Activated naive CD8-positive, alpha-beta T cell treated with anti-CD3 and anti-CD28 coated beads, Interleukin-2, amount 50 U/mL, for 16 hours (primary cell): ENCODE data around the gene ANO2.

ENCODE experiments used
- DNase-seq: peaks from one replicate; pipeline ENCODE4 v3.0.0-alpha.2; 2020; ENCODE audit warnings: low read depth, low spot score

The ANO2 gene

DNA sequence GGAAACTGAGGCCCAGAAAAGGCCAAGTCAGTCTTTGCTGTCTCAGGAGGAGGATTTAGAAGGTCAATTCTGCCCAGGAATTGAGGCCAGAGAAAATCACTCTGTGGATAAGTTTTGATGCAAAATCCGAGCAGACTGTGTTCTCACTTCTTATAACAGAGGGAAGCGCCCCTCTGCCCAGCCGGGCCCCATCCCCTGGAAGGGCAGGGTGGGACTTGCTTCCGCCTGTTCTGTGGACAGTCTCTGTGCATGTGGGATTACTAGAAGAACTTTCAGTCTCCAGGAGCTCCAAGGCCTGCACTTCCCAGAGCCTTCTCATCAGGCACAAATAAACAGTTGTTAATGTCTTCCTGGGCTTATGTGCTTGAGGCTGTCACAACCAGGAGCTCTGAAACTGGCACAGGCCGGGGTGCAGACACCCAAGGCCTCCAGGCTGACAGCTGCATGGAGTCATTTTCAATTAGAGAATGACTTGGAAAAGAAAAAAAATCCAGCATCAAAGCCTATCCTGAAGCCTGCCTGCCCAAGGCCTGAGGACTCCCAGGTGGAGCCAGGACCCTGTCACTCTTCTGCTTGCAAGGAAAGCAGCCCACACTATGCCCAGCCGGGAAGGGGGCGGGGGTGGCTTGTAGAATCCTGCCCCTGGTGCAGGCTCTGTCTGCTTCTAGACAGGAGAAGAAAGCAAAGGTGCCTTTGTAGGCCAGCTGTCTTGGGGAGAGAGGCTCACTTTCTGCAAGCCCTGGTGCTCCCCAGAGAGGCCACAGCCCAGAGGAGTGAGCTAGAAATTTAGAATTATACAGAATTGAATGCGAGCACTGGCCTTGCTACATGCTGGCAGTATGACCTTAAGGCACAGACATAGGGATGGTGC lies 428.5 kb downstream of the ANO2 start:
- no peak for DNase-seq

DNA sequence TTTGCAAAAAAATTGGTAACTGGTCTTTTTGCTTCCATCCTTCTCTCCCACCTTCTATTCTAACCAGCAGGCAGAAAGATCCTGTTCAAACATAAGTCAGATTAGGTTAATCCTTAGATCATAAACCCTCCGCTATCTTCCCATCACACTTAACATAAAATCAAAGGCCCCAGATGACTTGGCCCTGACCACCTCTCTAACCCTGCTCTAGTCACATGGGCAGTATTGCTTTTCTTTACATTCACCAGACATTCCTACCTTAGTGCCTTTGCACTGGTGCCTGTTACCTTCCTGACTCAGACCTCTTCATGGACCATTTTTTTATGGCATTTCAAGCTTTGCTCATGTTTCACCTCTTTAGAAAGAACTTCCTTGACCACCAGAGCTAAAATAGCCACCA lies 429.6 kb downstream of the ANO2 start:
- no peak for DNase-seq

- DNase-seq = no peak
Measured at GRCh38 chr12:5514545-5514944, 430.5 kb downstream of the ANO2 start.

GRCh38 chr12:5514016-5514415 lies 431.0 kb downstream of the ANO2 start:
- no peak for DNase-seq

DNA sequence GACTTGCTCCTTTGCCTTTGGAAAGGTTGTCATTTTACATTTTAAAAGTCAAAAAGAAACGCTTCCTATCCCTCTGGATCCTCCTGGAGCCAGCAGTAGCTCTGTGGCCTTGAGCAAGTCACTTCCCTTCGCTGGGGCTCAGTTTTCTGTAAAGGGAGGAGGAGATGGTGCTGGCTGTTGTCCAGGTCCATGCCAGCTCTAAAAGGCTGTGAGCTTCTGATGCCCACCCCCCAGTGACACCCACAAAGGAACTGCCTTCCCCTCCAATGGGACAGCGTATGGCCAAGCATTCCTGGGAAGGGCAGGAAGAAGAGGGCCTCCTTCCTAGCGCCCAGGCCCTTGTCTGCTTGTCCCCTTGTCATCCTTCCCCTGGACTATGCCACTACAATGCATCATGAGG lies 431.7 kb downstream of the ANO2 start:
- DNase-seq = no peak
